Mononuclear cell (primary cell): Measurements from ENCODE around the gene NCKAP5. TPM values are rescaled to one million over a fixed set of nuclear protein-coding genes. Genes with fewer than 3 reads are reported as not detected.

ENCODE experiments used
- H3K27me3 ChIP-seq: 2 replicates; pipeline ENCODE4 v1.6.0; 2011; ENCODE audit warnings: low read length, control low read depth; ENCODE audit not compliant: insufficient read depth
- H3K4me1 ChIP-seq: 2 replicates; pipeline ENCODE4 v1.5.1; 2011; ENCODE audit warnings: mild to moderate bottlenecking, low read length, control low read depth; ENCODE audit not compliant: insufficient read depth
- H3K4me3 ChIP-seq: 2 replicates; pipeline ENCODE4 v1.5.1; 2011; ENCODE audit warnings: mild to moderate bottlenecking, low read length, moderate library complexity
- H3K9me3 ChIP-seq: 2 replicates; pipeline ENCODE4 v1.5.1; 2011; ENCODE audit warnings: low read depth, mild to moderate bottlenecking, control low read depth, low read length
- total RNA-seq: library from RNA; depleted of rRNA; stranded (reverse); fragments of >200 nt; gene quantifications from one replicate; pipeline ENCODE4 v1.2.3, GENCODE V29; 2012

The NCKAP5 gene
- total RNA-seq, 1 donor, result under 0.01 TPM

GRCh38 chr2:132757002-132757589 is 811.2 kb downstream of the NCKAP5 start:
- Histone ChIP-seq H3K9me3 (no peaks in the 10 kb centered on the region), H3K27me3 (no peaks in the 10 kb centered on the region), H3K4me3 (no peak overlapping the region), H3K4me1 (no peaks in the 10 kb centered on the region)

GRCh38 chr2:132754867-132755472 is 813.3 kb downstream of the NCKAP5 start:
- H3K9me3 ChIP-seq, result no peaks in the 10 kb centered on the region
- H3K4me3 ChIP-seq, result no peak overlapping the region
- H3K27me3 ChIP-seq, result no peaks in the 10 kb centered on the region
- no peaks in the 10 kb centered on the region for H3K4me1 ChIP-seq

- no peaks in the 10 kb centered on the region for H3K4me1 ChIP-seq
- H3K27me3 ChIP-seq, result no peaks in the 10 kb centered on the region
- H3K9me3 ChIP-seq, result no peaks in the 10 kb centered on the region
- H3K4me3 ChIP-seq, result no peak overlapping the region
Measured at GRCh38 chr2:132754392-132754791, 813.9 kb downstream of the NCKAP5 start.

GRCh38 chr2:132752421-132753206 is 815.6 kb downstream of the NCKAP5 start:
- no peaks in the 10 kb centered on the region for H3K9me3 ChIP-seq
- H3K4me3 ChIP-seq, result no peak overlapping the region
- H3K27me3 ChIP-seq, result no peaks in the 10 kb centered on the region
- H3K4me1 ChIP-seq, result no peaks in the 10 kb centered on the region

- Histone ChIP-seq H3K4me3 (no peak overlapping the region), H3K9me3 (no peaks in the 10 kb centered on the region), H3K27me3 (no peaks in the 10 kb centered on the region), H3K4me1 (no peaks in the 10 kb centered on the region)
Measured at GRCh38 chr2:132751836-132752235, 816.4 kb downstream of the NCKAP5 start.

- H3K4me3 ChIP-seq, result no peak overlapping the region
- H3K27me3 ChIP-seq, result no peaks in the 10 kb centered on the region
Measured at GRCh38 chr2:132750606-132751005, 817.7 kb downstream of the NCKAP5 start.

GRCh38 chr2:132747046-132747445 is 821.2 kb downstream of the NCKAP5 start:
- Histone ChIP-seq H3K4me1 (no peaks in the 10 kb centered on the region), H3K9me3 (peaks cover 5% of the 10 kb centered on the region), H3K4me3 (no peak overlapping the region), H3K27me3 (no peaks in the 10 kb centered on the region)

More at GRCh38 chr2:132750606-132751005, 817.7 kb downstream of the NCKAP5 start:
- Histone ChIP-seq H3K9me3 (peaks cover under 1% of the 10 kb centered on the region), H3K4me1 (no peaks in the 10 kb centered on the region)

- H3K27me3 ChIP-seq, result no peaks in the 10 kb centered on the region
- no peak overlapping the region for H3K4me3 ChIP-seq
- no peaks in the 10 kb centered on the region for H3K4me1 ChIP-seq
- H3K9me3 ChIP-seq, result peaks cover 5% of the 10 kb centered on the region
Measured at GRCh38 chr2:132741754-132742153, 826.5 kb downstream of the NCKAP5 start.

GRCh38 chr2:132740081-132740720 is 828.1 kb downstream of the NCKAP5 start:
- Histone ChIP-seq H3K4me1 (no peaks in the 10 kb centered on the region), H3K27me3 (no peaks in the 10 kb centered on the region), H3K4me3 (no peak overlapping the region), H3K9me3 (peaks cover under 1% of the 10 kb centered on the region)

GRCh38 chr2:132738223-132738622 is 830.0 kb downstream of the NCKAP5 start:
- Histone ChIP-seq H3K27me3 (no peaks in the 10 kb centered on the region), H3K4me1 (no peaks in the 10 kb centered on the region), H3K9me3 (no peaks in the 10 kb centered on the region), H3K4me3 (no peak overlapping the region)

GRCh38 chr2:132736059-132736458 is 832.2 kb downstream of the NCKAP5 start:
- no peaks in the 10 kb centered on the region for H3K27me3 ChIP-seq
- H3K4me1 ChIP-seq, result no peaks in the 10 kb centered on the region
- H3K9me3 ChIP-seq, result no peaks in the 10 kb centered on the region
- H3K4me3 ChIP-seq, result no peak overlapping the region

GRCh38 chr2:132734961-132735360 is 833.3 kb downstream of the NCKAP5 start:
- Histone ChIP-seq H3K27me3 (no peaks in the 10 kb centered on the region), H3K4me1 (no peaks in the 10 kb centered on the region), H3K9me3 (no peaks in the 10 kb centered on the region), H3K4me3 (no peak overlapping the region)

- Histone ChIP-seq H3K4me1 (no peaks in the 10 kb centered on the region), H3K27me3 (no peaks in the 10 kb centered on the region), H3K4me3 (no peak overlapping the region), H3K9me3 (no peaks in the 10 kb centered on the region)
Measured at GRCh38 chr2:132733094-132733493, 835.2 kb downstream of the NCKAP5 start.

- no peaks in the 10 kb centered on the region for H3K4me1 ChIP-seq
- H3K27me3 ChIP-seq, result no peaks in the 10 kb centered on the region
- H3K4me3 ChIP-seq, result no peak overlapping the region
- no peaks in the 10 kb centered on the region for H3K9me3 ChIP-seq
Measured at GRCh38 chr2:132732694-132733093, 835.6 kb downstream of the NCKAP5 start.

GRCh38 chr2:132731441-132731840 is 836.8 kb downstream of the NCKAP5 start:
- no peaks in the 10 kb centered on the region for H3K27me3 ChIP-seq
- H3K9me3 ChIP-seq, result no peaks in the 10 kb centered on the region
- no peaks in the 10 kb centered on the region for H3K4me1 ChIP-seq
- no peak overlapping the region for H3K4me3 ChIP-seq
